Measurements from ENCODE around the gene ARID1A.

The ARID1A gene

GRCh38 chr1:26728645-26729044, 32.8 kb downstream of the ARID1A start:
- DNase-seq (ENCODE audit: low read depth) = no peak

DNA sequence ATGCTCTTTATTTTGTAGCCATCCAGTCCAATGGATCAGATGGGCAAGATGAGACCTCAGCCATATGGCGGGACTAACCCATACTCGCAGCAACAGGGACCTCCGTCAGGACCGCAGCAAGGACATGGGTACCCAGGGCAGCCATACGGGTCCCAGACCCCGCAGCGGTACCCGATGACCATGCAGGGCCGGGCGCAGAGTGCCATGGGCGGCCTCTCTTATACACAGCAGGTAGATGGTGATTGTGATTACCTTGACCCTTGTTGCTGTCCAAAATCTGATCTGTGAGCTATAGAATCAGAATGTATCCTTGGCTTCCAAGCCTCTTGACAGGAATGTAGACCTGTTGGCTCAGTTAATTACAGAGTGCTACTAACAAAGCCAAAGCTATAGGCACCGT, 33.8 kb downstream of the ARID1A start:
- DNase-seq (ENCODE audit: low read depth) = no peak

GRCh38 chr1:26730695-26731094, 34.9 kb downstream of the ARID1A start:
- DNase-seq (ENCODE audit: low read depth) = no peak

DNA sequence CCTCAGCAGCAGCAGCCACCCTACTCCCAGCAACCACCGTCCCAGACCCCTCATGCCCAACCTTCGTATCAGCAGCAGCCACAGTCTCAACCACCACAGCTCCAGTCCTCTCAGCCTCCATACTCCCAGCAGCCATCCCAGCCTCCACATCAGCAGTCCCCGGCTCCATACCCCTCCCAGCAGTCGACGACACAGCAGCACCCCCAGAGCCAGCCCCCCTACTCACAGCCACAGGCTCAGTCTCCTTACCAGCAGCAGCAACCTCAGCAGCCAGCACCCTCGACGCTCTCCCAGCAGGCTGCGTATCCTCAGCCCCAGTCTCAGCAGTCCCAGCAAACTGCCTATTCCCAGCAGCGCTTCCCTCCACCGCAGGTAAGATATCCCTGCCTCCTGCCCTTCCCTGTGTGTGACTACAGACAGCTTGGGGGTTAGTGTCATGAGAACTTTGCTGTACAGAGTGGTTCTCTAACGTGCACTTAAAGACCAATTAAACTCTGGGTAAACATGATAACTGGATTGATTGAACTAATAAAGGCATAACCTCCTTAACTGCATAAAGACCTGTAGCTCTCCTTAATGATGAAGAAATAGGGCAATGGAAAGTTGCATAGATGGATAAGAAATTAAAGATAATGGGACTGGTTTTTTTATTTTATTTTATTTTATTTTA, 35.6 kb downstream of the ARID1A start:
- no peak for DNase-seq (ENCODE audit: low read depth)

- DNase-seq (ENCODE audit: low read depth) = no peak
These were observed 37.6 kb downstream of the ARID1A start for GRCh38 chr1:26733392-26733791.

DNA sequence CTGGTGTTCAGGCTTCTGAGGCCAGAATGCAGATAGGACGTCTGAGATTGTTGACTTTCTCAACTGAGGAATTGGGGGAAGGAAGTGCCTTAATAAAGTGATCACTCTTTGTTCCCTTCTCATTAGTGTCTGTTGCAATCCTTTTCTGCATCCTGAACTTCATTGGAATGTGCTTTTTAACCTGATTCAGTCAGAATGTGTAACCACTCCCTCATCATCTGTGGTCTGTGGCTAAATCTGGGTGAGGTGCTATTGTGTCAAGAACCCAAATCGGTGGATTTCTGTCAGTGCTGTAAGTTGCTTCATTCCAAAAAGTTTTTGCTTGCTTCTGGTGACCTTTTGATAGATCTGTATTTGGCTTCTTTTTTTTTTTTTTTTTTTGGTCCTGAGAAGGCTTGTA, 38.2 kb downstream of the ARID1A start:
- DNase-seq (ENCODE audit: low read depth) = no peak

DNA sequence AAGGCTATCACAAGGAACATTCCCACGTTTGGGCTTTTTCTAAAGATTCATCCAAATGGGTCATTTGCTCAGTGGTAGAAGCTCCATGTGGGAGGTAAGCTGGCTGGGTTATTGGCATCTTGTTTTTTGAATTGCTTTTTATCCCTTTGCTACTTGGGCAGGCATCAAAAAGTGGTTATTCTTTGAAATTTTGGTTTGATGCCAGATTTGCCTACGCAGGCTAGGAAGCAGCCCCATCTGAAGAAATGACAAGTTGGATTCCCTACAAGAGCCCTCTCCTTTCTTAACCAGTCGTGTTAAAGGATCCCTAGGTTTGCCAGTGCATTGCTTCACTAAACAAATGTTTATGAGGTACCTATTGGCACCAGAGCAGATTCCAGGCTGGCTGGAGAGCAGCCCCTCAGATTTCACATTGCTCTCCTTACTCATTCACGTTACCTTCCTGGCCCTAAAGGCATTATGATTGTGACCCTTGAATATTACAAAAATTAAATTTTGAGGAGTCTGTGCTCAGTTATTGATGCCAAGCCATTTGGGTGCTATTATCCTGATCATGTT, 38.8 kb downstream of the ARID1A start:
- DNase-seq (ENCODE audit: low read depth) = no peak

- no peak for DNase-seq (ENCODE audit: low read depth)
These were observed 43.6 kb downstream of the ARID1A start for GRCh38 chr1:26739329-26739914.

DNA sequence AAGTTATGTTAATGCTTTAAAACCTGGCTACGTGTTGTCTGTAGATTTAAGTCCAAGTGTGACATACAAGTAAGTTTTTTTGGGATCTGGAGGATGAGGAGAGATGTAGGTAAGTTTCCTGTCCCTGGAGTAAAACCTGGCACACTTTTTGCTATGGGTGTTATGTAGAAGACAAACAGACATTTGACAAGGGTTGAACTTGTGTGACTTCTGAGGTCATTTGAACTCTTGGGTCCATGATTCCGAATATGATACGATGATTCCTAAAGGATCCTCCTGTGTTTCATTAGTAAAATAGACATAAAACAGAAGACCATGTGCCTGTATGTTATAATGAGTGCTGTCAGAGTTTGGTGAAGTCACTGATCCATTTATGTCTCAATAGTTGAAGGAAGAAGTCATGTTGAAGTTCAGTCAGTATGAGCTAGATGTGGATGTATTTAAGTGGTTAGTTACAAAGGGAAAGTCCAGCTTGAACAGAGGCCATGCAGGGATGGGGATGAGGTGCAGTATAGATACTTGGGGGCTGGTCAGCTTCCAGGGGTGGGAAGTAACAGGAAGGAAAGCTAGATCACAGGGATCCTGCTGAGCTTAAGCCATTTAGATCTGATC, 44.3 kb downstream of the ARID1A start:
- DNase-seq (ENCODE audit: low read depth) = no peak

GRCh38 chr1:26740952-26741351, 45.1 kb downstream of the ARID1A start:
- no peak for DNase-seq (ENCODE audit: low read depth)

DNA sequence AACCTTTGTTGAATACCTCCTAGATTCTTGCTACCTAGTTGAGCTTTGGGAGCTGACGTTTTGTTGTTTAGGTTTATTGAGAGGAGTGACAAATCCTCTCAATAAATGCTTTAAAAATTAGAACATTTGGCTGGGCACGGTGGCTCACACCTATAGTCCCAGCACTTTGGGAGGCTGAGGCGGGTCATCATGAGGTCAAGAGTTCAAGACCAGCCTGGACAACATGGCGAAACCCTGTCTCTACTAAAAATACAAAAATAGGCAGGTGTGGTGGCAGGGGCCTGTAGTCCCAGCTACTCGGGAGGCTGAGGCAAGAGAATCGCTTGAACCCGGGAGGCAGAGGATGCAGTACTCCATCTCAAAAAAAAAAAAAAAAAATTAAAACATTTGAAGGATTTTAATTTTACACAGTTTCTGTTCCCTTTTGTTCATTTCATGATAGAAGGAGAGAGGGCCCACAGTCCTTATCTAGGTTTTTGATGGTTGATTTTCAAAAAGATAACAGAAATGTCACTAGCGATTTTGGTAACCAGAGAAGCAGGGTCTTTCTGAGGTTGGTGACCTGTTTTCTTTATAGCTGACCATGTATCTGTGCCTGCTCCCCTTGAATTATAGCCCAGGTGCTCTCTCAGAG, 47.7 kb downstream of the ARID1A start:
- no peak for DNase-seq (ENCODE audit: low read depth)

- peak; percentile 62 for DNase-seq (ENCODE audit: low read depth)
These were observed 48.5 kb downstream of the ARID1A start for GRCh38 chr1:26744075-26744959.

DNA sequence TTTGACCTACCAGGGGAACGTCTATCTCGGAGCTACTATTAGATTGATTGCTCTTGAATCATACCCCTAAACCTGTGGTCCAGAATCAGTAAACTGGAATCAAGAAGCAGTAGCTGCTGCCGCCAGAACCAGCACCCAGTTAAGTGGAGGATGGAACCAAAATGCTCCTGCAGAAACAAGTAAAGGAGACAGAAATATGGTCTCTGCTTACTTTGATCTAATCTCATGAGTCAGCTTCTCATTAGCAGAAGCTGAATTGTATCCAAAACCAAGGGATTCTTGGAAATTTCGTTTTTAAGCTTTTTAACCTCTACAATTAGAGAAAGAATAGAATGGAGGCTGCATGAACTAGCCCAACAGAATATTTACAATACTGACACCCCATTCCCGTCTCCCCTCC, 49.4 kb downstream of the ARID1A start:
- DNase-seq (ENCODE audit: low read depth) = no peak

DNA sequence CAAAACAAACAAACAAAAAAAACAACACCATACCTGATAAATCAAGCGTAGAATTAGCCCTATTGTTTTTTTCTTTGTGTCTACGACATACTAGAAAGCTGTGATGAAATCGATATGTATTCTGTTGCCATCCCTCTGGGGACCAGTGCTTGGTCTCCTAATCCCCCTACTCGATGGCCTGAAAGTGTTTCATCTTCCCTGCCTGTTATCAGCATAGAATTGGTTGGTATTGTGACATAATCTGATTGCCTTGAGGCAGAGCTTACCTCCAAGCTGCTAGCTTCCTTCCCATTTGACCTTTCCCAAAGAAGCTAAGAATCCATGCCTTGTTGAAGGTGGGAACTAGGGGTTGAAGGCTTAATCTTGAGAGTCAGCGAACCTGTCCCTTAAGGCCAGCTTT, 51.2 kb downstream of the ARID1A start:
- DNase-seq (ENCODE audit: low read depth) = no peak

DNA sequence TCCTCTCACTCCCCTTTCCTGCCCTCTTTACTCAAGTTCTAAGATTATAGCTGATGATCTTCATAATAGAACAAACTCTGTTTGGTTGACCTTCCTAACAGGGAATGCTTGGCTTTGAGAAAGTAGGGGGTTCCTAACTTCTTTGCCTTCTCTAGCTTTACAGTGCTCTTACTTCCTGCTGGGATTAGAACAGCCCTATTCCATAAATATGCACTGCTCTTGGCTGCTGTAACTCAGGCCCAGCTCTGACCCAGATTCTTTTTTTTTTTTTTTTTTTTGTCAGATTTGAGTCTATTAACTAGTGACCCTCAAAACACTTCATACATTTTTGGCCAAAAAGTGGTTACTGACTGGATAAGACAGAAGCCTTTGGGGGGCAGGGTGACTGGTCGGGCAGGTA, 52.5 kb downstream of the ARID1A start:
- no peak for DNase-seq (ENCODE audit: low read depth)

GRCh38 chr1:26749458-26749857, 53.6 kb downstream of the ARID1A start:
- DNase-seq (ENCODE audit: low read depth) = no peak

GRCh38 chr1:26750428-26750827, 54.6 kb downstream of the ARID1A start:
- no peak for DNase-seq (ENCODE audit: low read depth)

DNA sequence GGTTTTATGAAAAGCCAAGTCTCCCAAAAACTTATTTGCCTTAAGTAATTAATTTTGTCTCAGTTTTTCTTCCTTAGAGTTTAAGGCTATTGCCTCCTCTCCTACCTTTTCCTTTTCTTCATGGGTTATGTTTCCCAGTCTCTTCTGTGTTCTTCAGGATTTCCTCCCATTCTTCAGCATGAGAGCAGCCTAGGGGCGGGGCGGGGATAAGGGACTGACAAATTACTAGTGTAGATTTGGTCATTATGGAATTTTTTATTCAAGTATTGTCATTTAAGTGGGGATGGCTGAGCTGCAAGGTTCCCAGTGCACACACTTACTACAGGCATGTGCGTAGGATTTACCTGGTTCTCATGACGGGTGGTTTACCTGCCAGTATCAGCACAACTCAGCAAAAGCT, 56.7 kb downstream of the ARID1A start:
- no peak for DNase-seq (ENCODE audit: low read depth)

DNA sequence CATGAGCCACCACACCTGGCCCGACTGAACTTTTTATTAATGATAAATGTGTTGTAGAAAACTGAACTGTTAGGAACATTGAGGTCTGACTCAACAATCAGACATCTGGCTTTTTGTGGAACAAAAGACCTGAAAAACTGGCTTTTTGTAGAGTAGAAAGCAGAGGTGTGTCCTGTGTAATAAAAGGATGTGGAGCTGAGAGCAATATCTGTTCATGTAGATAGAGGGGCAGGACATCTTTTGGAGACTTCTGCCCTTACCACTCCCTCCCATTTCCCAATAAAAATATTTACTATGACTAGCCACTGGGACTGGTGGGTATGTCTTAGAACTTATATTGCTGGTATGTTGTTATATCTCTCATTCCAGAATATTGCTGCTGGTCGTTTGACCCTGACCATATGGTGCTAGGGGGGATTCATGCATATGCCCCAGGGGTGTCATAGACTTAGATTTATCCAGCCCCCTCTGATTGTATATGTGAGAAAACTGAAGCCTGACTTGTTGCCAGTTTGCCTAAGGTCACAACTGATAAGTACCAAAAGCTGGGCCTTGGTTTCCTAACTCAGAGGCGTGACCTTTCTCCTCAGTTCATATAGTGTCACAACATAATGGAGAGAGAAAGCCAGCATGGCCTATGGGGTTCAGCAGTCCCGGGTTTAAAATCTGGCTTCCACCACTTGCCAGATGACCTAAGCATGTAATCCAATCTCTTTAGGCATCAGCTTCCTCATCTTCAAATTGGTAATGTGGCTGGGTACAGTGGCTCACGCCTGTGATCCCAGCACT, 58.5 kb downstream of the ARID1A start:
- DNase-seq (ENCODE audit: low read depth) = no peak

DNA sequence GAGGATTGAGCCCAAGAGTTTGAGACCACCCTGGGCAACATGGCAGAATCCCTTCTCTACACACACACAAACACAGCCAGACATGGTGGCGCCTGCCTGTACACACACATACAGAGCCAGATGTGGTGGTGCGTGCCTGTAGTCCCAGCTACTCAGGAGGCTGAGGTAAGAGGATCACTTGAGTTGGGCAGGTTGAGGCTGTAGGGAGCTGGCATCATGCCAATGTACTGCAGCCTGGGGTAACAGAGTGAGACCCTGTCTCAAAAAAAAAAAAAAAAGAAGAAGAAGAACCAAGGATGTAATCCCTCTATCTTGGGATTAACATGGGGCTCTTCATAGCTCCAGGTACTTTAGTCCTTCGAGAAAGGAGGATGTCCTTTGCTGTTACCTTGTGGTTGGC, 62.5 kb downstream of the ARID1A start:
- no peak for DNase-seq (ENCODE audit: low read depth)

GRCh38 chr1:26759531-26759930, 63.7 kb downstream of the ARID1A start:
- no peak for DNase-seq (ENCODE audit: low read depth)
